ENCODE data around the gene CNOT9. TPM values are rescaled to one million over a fixed set of nuclear protein-coding genes. Genes with fewer than 3 reads are reported as not detected.

Gene CNOT9
- total RNA-seq, 4 donors from 2014 or later = 14.6 to 36.7 (median 31.3) TPM

GRCh38 chr2:218569661-218570500, 1.2 kb downstream of the CNOT9 start:
- in situ Hi-C loops (cut with MboI; ENCODE audit: low pct_ligation_motif_present in 1 of 4, low pct_unique_long_range_greater_than_20kb in 1 of 4, low sequenced_read_pairs in 3 of 4) (no loop called here), intact Hi-C loops (cut with DNase I; ENCODE audit: low total_unique reads) (no loop called here)
- Histone ChIP-seq H3K4me1 (peaks cover 10 to 34% (median 32%) of the 10 kb centered on the region in 4 donors), H3K36me3 (peaks cover 0 to 8% (median 3%) of the 10 kb centered on the region in 4 donors), H3K4me3 (peak overlapping the region; percentile 57 to 89 (median 82)), H3K27ac (peak overlapping the region; percentile 90 to 98 (median 96)), H3K9me3 (no peaks in the 10 kb centered on the region), H3K27me3 (no peaks in the 10 kb centered on the region)
- WGBS, 2 donors (ENCODE audit: low coverage in 1 of 2) = 5 to 7% methylated on average over 6 to 10 of the region's 10 CpGs
- no peak for TF ChIP-seq EP300 (IDR thresholded peaks at IDR 0.05; ENCODE audit: low read depth)
- DNase-seq = peak; percentile 13

- peaks cover 10 to 34% (median 32%) of the 10 kb centered on the region in 4 donors for H3K4me1 ChIP-seq
- DNase-seq = no peak
- H3K4me3 ChIP-seq = no peak overlapping the region
- H3K27ac ChIP-seq = peak overlapping the region in 3 of 4 donors; percentile 28 to 97 (median 90)
- intact Hi-C loops (cut with DNase I; ENCODE audit: low total_unique reads) = no loop called here
- H3K9me3 ChIP-seq = no peaks in the 10 kb centered on the region
- in situ Hi-C loops (cut with MboI; ENCODE audit: low pct_ligation_motif_present in 1 of 4, low pct_unique_long_range_greater_than_20kb in 1 of 4, low sequenced_read_pairs in 3 of 4) = no loop called here
- TF ChIP-seq EP300 (IDR thresholded peaks at IDR 0.05; ENCODE audit: low read depth) (no peak), CTCF (IDR thresholded peaks at IDR 0.05) (no peak), POLR2A (IDR thresholded peaks at IDR 0.05) (no peak), POLR2AphosphoS5 (IDR thresholded peaks at IDR 0.05) (no peak)
- no peaks in the 10 kb centered on the region for H3K27me3 ChIP-seq
- peaks cover 0 to 10% (median 3%) of the 10 kb centered on the region in 4 donors for H3K36me3 ChIP-seq
- WGBS, 2 donors (ENCODE audit: low coverage in 1 of 2) = 28 to 36% methylated on average over 5 to 6 of the region's 6 CpGs
Observed at GRCh38 chr2:218570850-218571249, 2.2 kb downstream of the CNOT9 start.

- intact Hi-C loops (cut with DNase I; ENCODE audit: low total_unique reads) (no loop called here), in situ Hi-C loops (cut with MboI; ENCODE audit: low pct_ligation_motif_present in 1 of 4, low pct_unique_long_range_greater_than_20kb in 1 of 4, low sequenced_read_pairs in 3 of 4) (no loop called here)
- no peaks in the 10 kb centered on the region for H3K27me3 ChIP-seq
- no peak overlapping the region for H3K4me3 ChIP-seq
- 92 to 95% methylated on average over 2 to 4 of the region's 4 CpGs for WGBS, 2 donors (ENCODE audit: low coverage in 1 of 2)
- H3K4me1 ChIP-seq = peaks cover 0 to 4% (median 0%) of the 10 kb centered on the region in 4 donors
- peaks cover 0 to 16% (median 3%) of the 10 kb centered on the region in 4 donors for H3K36me3 ChIP-seq
- TF ChIP-seq EP300 (IDR thresholded peaks at IDR 0.05; ENCODE audit: low read depth) = no peak
- no peak for TF ChIP-seq POLR2A (IDR thresholded peaks at IDR 0.05)
- TF ChIP-seq POLR2AphosphoS5 (IDR thresholded peaks at IDR 0.05) = no peak
- no peak for TF ChIP-seq CTCF (IDR thresholded peaks at IDR 0.05)
- no peaks in the 10 kb centered on the region for H3K9me3 ChIP-seq
- DNase-seq = no peak
- H3K27ac ChIP-seq = no peak overlapping the region
Observed at GRCh38 chr2:218576854-218577253, 8.2 kb downstream of the CNOT9 start.

DNA sequence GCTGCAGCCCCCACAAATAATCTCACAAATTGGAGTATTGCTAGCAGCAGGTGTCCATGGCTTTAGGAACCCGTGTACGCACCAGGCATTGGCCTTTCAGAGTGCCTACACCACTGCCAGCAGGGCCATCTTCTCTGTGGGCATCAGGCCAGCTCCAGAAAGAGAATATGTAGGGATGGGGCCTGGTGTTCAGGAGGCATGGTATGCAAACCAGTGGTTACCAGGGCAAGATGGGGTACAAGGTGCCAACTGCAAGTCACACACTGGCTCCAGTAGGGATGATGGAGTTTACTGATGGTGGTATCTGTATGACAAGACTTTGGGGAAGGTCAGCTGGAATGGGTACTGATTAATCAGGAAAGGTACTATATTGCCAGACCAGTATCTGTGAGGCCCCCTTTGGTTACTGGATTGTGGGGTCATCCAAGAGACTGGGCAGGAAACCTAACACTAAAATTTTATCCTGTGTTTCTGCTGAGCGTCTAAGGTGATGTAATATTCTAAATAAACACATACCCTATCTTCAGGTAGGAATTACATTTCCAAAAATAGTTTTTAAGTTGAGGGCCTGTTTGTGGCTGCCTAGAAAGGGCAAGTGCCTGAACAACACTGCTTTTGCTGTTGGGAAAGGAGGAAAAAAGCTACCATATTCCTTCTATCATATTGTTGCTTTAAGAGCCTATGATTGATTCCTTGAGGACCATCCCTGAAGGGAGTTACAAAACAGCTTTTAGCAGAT, 9.0 kb downstream of the CNOT9 start:
- Histone ChIP-seq H3K36me3 (peaks cover 0 to 22% (median 4%) of the 10 kb centered on the region in 4 donors), H3K27ac (no peak overlapping the region), H3K4me1 (peaks cover 0 to 4% (median 0%) of the 10 kb centered on the region in 4 donors), H3K9me3 (no peaks in the 10 kb centered on the region), H3K27me3 (no peaks in the 10 kb centered on the region), H3K4me3 (no peak overlapping the region)
- no peak for TF ChIP-seq CTCF (IDR thresholded peaks at IDR 0.05)
- no peak for TF ChIP-seq EP300 (IDR thresholded peaks at IDR 0.05; ENCODE audit: low read depth)
- TF ChIP-seq POLR2AphosphoS5 (IDR thresholded peaks at IDR 0.05) = no peak
- no peak for TF ChIP-seq POLR2A (IDR thresholded peaks at IDR 0.05)
- intact Hi-C loops (cut with DNase I; ENCODE audit: low total_unique reads) = no loop called here
- in situ Hi-C loops (cut with MboI; ENCODE audit: low pct_ligation_motif_present in 1 of 4, low pct_unique_long_range_greater_than_20kb in 1 of 4, low sequenced_read_pairs in 3 of 4) = no loop called here
- 99% methylated on average over 3 of the region's 3 CpGs; no CpG with 5 or more reads in 1 of the 2 donors for WGBS, 2 donors (ENCODE audit: low coverage in 1 of 2)
- DNase-seq = no peak

Data from transverse colon (tissue), 4 donors.